ENCODE results near the gene TMEM231. TPM values are rescaled to one million over a fixed set of nuclear protein-coding genes. Genes with fewer than 3 reads are reported as not detected.

TMEM231 gene
- total and polyA plus RNA-seq, 9 of the 15 experiments (the other 6 are each of a cell fraction or from before 2014, with no cell fraction given) = 1.6 to 27.6 (median 9.1) TPM

DNA sequence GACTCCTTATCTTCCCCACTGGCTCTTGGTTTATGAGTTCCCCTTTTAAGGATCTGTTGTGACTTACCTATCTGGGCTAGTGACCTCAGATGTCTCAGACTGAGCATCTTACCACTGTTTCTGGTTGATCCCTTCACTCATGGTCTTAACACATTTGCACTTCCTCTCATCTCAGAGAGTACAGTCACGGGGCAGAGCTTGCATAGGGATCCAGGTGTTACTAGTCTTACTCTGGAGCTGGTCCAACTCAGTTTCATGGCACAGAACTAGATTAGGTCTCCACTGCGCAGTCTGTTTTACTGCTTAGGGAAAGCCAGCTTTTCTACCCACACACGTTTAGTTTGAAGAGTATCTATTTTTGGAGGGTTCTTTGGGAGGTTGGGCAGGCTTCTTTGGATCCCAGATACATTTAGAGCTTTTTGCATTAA is 20.3 kb upstream of the TMEM231 start (continued):
- no peak for TF ChIP-seq ESRRB (CRISPR knock-in tag; IDR thresholded peaks at IDR 0.05; ENCODE audit: borderline replicate concordance)
- peak in 1 of 2 experiments; percentile 47; a peak in 1 of 4 replicates for TF ChIP-seq SRF (CRISPR knock-in tag; IDR thresholded peaks at IDR 0.05)
- TF ChIP-seq CTBP1 (IDR thresholded peaks at IDR 0.05; ENCODE audit: borderline replicate concordance) = peak; percentile 64; the same call in 1 of the 2 replicates
- no peak for TF ChIP-seq HDAC6 (IDR thresholded peaks at IDR 0.05; ENCODE audit: low read depth, low read length)

DNA sequence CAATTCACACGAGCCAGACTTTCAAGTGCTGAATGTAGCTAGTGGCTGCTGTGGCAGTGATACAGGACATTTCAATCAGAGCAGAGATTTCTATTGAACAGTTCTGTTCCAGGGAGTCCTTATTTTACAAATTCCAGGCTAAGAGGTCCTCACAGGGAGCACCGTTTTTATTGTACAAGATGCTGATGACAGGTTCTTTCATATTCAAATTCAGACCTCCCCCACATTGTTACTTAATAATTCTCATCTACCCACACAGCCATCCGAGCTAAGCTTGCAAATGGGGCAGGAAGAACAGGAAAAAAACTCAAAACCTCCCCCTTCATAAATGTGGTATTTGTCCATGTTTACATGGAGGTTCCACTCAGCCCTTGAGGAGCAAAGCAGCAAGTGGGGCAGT is 19.9 kb upstream of the TMEM231 start:
- no peak for DNase-seq (ENCODE audit: extremely low read depth in 1 of 4, low spot score in 3 of 4)
- Histone ChIP-seq H3K9me3 (replicated peaks; ENCODE audit: control insufficient read depth, insufficient read depth, low read depth, low read length) (no peaks in the 10 kb centered on the region), H2AFZ (ENCODE audit: low read depth, low read length) (no peak overlapping the region)

More for the DNA sequence above, 19.9 kb upstream of the TMEM231 start:
- no TSS peak for BruUV-seq (replicated peaks)
- peak; percentile 34; the same call in 1 of the 2 replicates for TF ChIP-seq ZFX (CRISPR knock-in tag; IDR thresholded peaks at IDR 0.05)
- TF ChIP-seq PCBP2 (IDR thresholded peaks at IDR 0.05; ENCODE audit: low read depth, low read length, poor library complexity, severe bottlenecking) = no peak
- no peak overlapping the region for H3K4me3 ChIP-seq
- H3K36me3 ChIP-seq (ENCODE audit: control insufficient read depth, insufficient read depth, low read length) = peaks cover 77% of the 10 kb centered on the region; the same call in 2 of the 3 replicates
- H4K20me1 ChIP-seq (replicated peaks; ENCODE audit: control insufficient read depth, insufficient read depth, low read length) = peaks cover 9% of the 10 kb centered on the region; the same call in 1 of the 2 replicates
- peaks cover 11% of the 10 kb centered on the region; the same call in 1 of the 3 replicates for H3K79me2 ChIP-seq (ENCODE audit: control insufficient read depth, insufficient read depth, low read length)
- CTCF ChIA-PET (ENCODE audit: low intra/inter-chr PET ratio) = no interaction called here
- 71% methylated on average over 3 of the region's 3 CpGs for WGBS (ENCODE audit: insufficient coverage, low coverage, missing lambda C conversion rate)
- H3K9ac ChIP-seq (ENCODE audit: insufficient read depth in 1 of 2, low read depth in 2 of 2, low read length in 2 of 2) = no peak overlapping the region
- FAIRE-seq = no peak
- POLR2A ChIA-PET = interaction anchor here (1.3 to 2.4 kb wide), 4 partner anchors 8 to 15 kb away, joined by 3 to 11 read pairs (median 6); partner anchors contain the start of gene GABARAPL2
- H3K9me1 ChIP-seq (ENCODE audit: control insufficient read depth, insufficient read depth, low read length) = no peaks in the 10 kb centered on the region
- in situ Hi-C loops (cut with MboI) (no loop called here), intact Hi-C loops (cut with micrococcal nuclease) (no loop called here)
- H3K27me3 ChIP-seq (ENCODE audit: control insufficient read depth in 2 of 2, insufficient read depth in 2 of 2, low read length in 2 of 2) = no peaks in the 10 kb centered on the region
- H3K27ac ChIP-seq (ENCODE audit: extremely low read depth, low read depth, low read length) = no peak overlapping the region
- H3K4me1 ChIP-seq (replicated peaks in 1 of 2; ENCODE audit: control insufficient read depth in 2 of 2, insufficient read depth in 2 of 2, low read length in 2 of 2) = peaks cover 15 to 20% of the 10 kb centered on the region in 2 experiments; a peak in 3 of 5 replicates
- ATAC-seq = no peak
- H3K4me2 ChIP-seq (ENCODE audit: insufficient read depth, low read length) = no peak overlapping the region
